B cell (primary cell): ENCODE data around the gene SLC19A3. TPM values are rescaled to one million over a fixed set of nuclear protein-coding genes. Genes with fewer than 3 reads are reported as not detected.

ENCODE experiments used
- ATAC-seq: fragments of 200-7000 bp; cut with Tn5 transposase; one replicate; pipeline ENCODE4 v1.10.0; 2021; ENCODE audit warnings: low read depth, mild to moderate bottlenecking, moderate number of reproducible peaks, moderate library complexity
- CTCF ChIA-PET: fragments of 350-600 bp; sonication (Branson Sonifier 250); formaldehyde crosslinking; loops from one replicate; lab custom pipeline; 2021; ENCODE audit warnings: antibody characterized with exemption, inconsistent platforms; lab: Charles Lee
- POLR2A ChIA-PET: fragments of 350-600 bp; sonication (Branson Sonifier 250); formaldehyde crosslinking; loops from one replicate; lab custom pipeline; 2021; ENCODE audit warnings: antibody characterized with exemption; lab: Charles Lee
- DNase-seq: peaks from one replicate; pipeline ENCODE4 v3.0.0; 2013
- H2AFZ ChIP-seq: 2 replicates; pipeline ENCODE4 v1.6.1; 2012; ENCODE audit warnings: mild to moderate bottlenecking, low read depth, low read length; ENCODE audit not compliant: insufficient read depth, poor library complexity, severe bottlenecking
- H3K27ac ChIP-seq, 2 donors: 1 replicate in 1 of 2; 2 replicates in 1 of 2; pipeline ENCODE4 v1.5.1; 2012 to 2013; ENCODE audit warnings: low read length in 2 of 2, mild to moderate bottlenecking in 2 of 2, moderate library complexity in 1 of 2
- H3K27me3 ChIP-seq, 4 experiments: fragments of 200-600 bp in 1 of 4; sonication (generic) in 1 of 4; replicated peaks in 1 of 4; 1 replicate in 2 of 4; 2 replicates in 2 of 4; pipeline versions ENCODE4 v1.6.1 to v1.7.0; 2013 to 2016; ENCODE audit warnings: low read length in 3 of 4, mild to moderate bottlenecking in 2 of 4, mixed read lengths in 1 of 4, moderate library complexity in 1 of 4; ENCODE audit not compliant: insufficient read depth in 4 of 4, control insufficient read depth in 3 of 4; ENCODE audit errors: control extremely low read depth in 1 of 4
- H3K36me3 ChIP-seq, 2 experiments: replicated peaks in 1 of 2; 1 replicate in 1 of 2; 2 replicates in 1 of 2; pipeline versions ENCODE4 v1.6.1 to v1.7.1; 2013; ENCODE audit warnings: low read length in 1 of 2; ENCODE audit not compliant: insufficient read depth in 2 of 2, control insufficient read depth in 1 of 2; ENCODE audit errors: control extremely low read depth in 1 of 2, extremely low read depth in 1 of 2
- H3K4me1 ChIP-seq, 2 donors: fragments of 200-600 bp in 1 of 2; sonication (generic) in 1 of 2; 1 replicate in 1 of 2; 2 replicates in 1 of 2; pipeline versions ENCODE4 v1.5.1 to v1.6.1; 2013 to 2017; ENCODE audit warnings: low read length in 2 of 2; ENCODE audit not compliant: control insufficient read depth in 2 of 2, insufficient read depth in 2 of 2
- H3K4me2 ChIP-seq: replicated peaks from 2 replicates; pipeline ENCODE3; 2012; ENCODE audit warnings: mild to moderate bottlenecking, low read depth, low read length; ENCODE audit not compliant: poor library complexity, severe bottlenecking
- H3K4me3 ChIP-seq, 5 experiments: fragments of 200-600 bp in 1 of 5; sonication (generic) in 1 of 5; 1 replicate in 3 of 5; 2 replicates in 2 of 5; pipeline versions ENCODE4 v1.5.1 to v1.7.0; 2011 to 2016; ENCODE audit warnings: low read length in 4 of 5, mild to moderate bottlenecking in 4 of 5, low read depth in 2 of 5, control low read depth in 1 of 5, moderate library complexity in 1 of 5; ENCODE audit not compliant: insufficient read depth in 1 of 5; ENCODE audit errors: control extremely low read depth in 1 of 5, extremely low read depth in 1 of 5
- H3K79me2 ChIP-seq: fragments of 200-600 bp; sonication (generic); one replicate; pipeline ENCODE4 v1.6.0; 2016; ENCODE audit warnings: low read length; ENCODE audit not compliant: control insufficient read depth, insufficient read depth
- H3K9ac ChIP-seq: fragments of 200-600 bp; sonication (generic); 2 replicates; pipeline ENCODE4 v1.6.1; 2017; ENCODE audit warnings: mild to moderate bottlenecking, low read length, moderate library complexity
- H3K9me3 ChIP-seq, 3 donors: one replicate each; pipeline versions ENCODE4 v1.6.1 to v1.7.1; 2013; ENCODE audit warnings: low read length in 2 of 3; ENCODE audit not compliant: control insufficient read depth in 2 of 3, insufficient read depth in 1 of 3; ENCODE audit errors: control extremely low read depth in 1 of 3
- H4K20me1 ChIP-seq: 2 replicates; pipeline ENCODE4 v1.6.0; 2012; ENCODE audit warnings: mild to moderate bottlenecking, low read length; ENCODE audit not compliant: insufficient read depth, control insufficient read depth, poor library complexity, severe bottlenecking
- H3K27ac Mint-ChIP-seq: one replicate; pipeline ENCODE4 v1.8.0; 2021; ENCODE audit warnings: mixed read lengths
- H3K27me3 Mint-ChIP-seq: one replicate; pipeline ENCODE4 v1.8.0; 2021; ENCODE audit warnings: mixed read lengths
- H3K4me1 Mint-ChIP-seq: one replicate; pipeline ENCODE4 v1.8.0; 2021; ENCODE audit warnings: mixed read lengths
- H3K4me3 Mint-ChIP-seq: one replicate; pipeline ENCODE4 v1.8.0; 2021; ENCODE audit warnings: mixed read lengths
- H3K9me3 Mint-ChIP-seq: one replicate; pipeline ENCODE4 v1.8.0; 2022; ENCODE audit warnings: mixed read lengths; ENCODE audit not compliant: insufficient read depth
- CTCF ChIP-seq: fragments of 200-600 bp; IDR thresholded peaks from one replicate; pipeline ENCODE4 v1.8.0; 2022; ENCODE audit warnings: antibody characterized with exemption, mild to moderate bottlenecking
- EZH2 ChIP-seq: IDR thresholded peaks from 2 replicates; pipeline ENCODE4 v1.6.1; 2012; ENCODE audit warnings: borderline replicate concordance, low read depth, mild to moderate bottlenecking, moderate library complexity, low read length; ENCODE audit not compliant: insufficient read depth, poor library complexity, severe bottlenecking
- WGBS: methylation state at CpG from one replicate; pipeline ENCODE4 v1.1.5; 2013; ENCODE audit warnings: missing lambda C conversion rate; ENCODE audit not compliant: insufficient coverage; 5-methylcytosine and 5-hydroxymethylcytosine counted together
- intact Hi-C: fragments of 100-400 bp; cut with micrococcal nuclease; formaldehyde crosslinking; loops from one replicate; pipeline ENCODE4 v1.10.0; 2022
- polyA plus RNA-seq: library from polyadenylated mRNA; depleted of rRNA; stranded (reverse); fragments of >200 nt; gene quantifications from 2 replicates; pipeline ENCODE4 v1.2.3, GENCODE V29; 2012
- total RNA-seq, 2 donors: library from RNA; stranded (reverse); fragments of 120-200 nt in 1 of 2; gene quantifications; 1 replicate in 1 of 2; 2 replicates in 1 of 2; pipeline versions ENCODE4 v1.2.3 to v1.2.4, GENCODE V29; 2013 to 2022

SLC19A3 gene
- total and polyA plus RNA-seq, 2 donors (not counting 1 experiment from before 2014, with no cell fraction given) = not detected

- Histone ChIP-seq H3K27ac (no peak overlapping the region), H3K4me2 (no peak overlapping the region), H3K4me1 (no peaks in the 10 kb centered on the region), H3K79me2 (no peaks in the 10 kb centered on the region), H3K9ac (no peak overlapping the region), H3K4me3 (no peak overlapping the region), H3K9me3 (peaks cover 0 to 4% (median 0%) of the 10 kb centered on the region in 3 donors), H4K20me1 (no peaks in the 10 kb centered on the region), H3K36me3 (no peaks in the 10 kb centered on the region), H3K27me3 (peaks cover 0 to 7% (median 2%) of the 10 kb centered on the region in 4 experiments), H2AFZ (no peak overlapping the region)
- POLR2A ChIA-PET = no interaction called here
- H3K9me3 Mint-ChIP-seq = no peaks in the 10 kb centered on the region
- 91% methylated on average over 3 of the region's 5 CpGs for WGBS
- peaks cover 14% of the 10 kb centered on the region for H3K27me3 Mint-ChIP-seq
- CTCF ChIA-PET = no interaction called here
- DNase-seq = no peak
- TF ChIP-seq CTCF (no peak), EZH2 (no peak)
- H3K4me3 Mint-ChIP-seq = no peak overlapping the region
- intact Hi-C loops = no loop called here
- H3K4me1 Mint-ChIP-seq = no peaks in the 10 kb centered on the region
- no peak overlapping the region for H3K27ac Mint-ChIP-seq
- no peak for ATAC-seq
These were observed 33.6 kb downstream of the SLC19A3 start for GRCh38 chr2:227684258-227684657.

- no peaks in the 10 kb centered on the region for H3K4me1 ChIP-seq
- H3K36me3 ChIP-seq = no peaks in the 10 kb centered on the region
- no peak for ATAC-seq
- no peaks in the 10 kb centered on the region for H3K27me3 ChIP-seq
- ChIA-PET CTCF (no interaction called here), POLR2A (no interaction called here)
- H3K27ac ChIP-seq = no peak overlapping the region
- no peaks in the 10 kb centered on the region for H3K79me2 ChIP-seq
- H4K20me1 ChIP-seq = no peaks in the 10 kb centered on the region
- Mint-ChIP-seq H3K27ac (no peak overlapping the region), H3K4me1 (no peaks in the 10 kb centered on the region), H3K9me3 (no peaks in the 10 kb centered on the region), H3K27me3 (peaks cover 11% of the 10 kb centered on the region), H3K4me3 (no peak overlapping the region)
- H3K9ac ChIP-seq = no peak overlapping the region
- no peak overlapping the region for H2AFZ ChIP-seq
- no CpG with 5 or more reads among the region's 3 CpGs for WGBS
- peaks cover 0 to 4% (median 0%) of the 10 kb centered on the region in 3 donors for H3K9me3 ChIP-seq
- no peak for DNase-seq
- no peak overlapping the region for H3K4me2 ChIP-seq
- no peak overlapping the region for H3K4me3 ChIP-seq
- TF ChIP-seq EZH2 (no peak), CTCF (no peak)
- intact Hi-C loops = no loop called here
These were observed 39.9 kb downstream of the SLC19A3 start for GRCh38 chr2:227677928-227678327.
